GM12878 (cell line): ENCODE results near the gene CD82. TPM values are rescaled to one million over a fixed set of nuclear protein-coding genes. Genes with fewer than 3 reads are reported as not detected.

Experiments
- ATAC-seq: fragments of 200-7000 bp; cut with Tn5 transposase; 3 replicates; pipeline ENCODE4 v1.9.1; 2020; ENCODE audit warnings: mild to moderate bottlenecking, moderate library complexity
- BruUV-seq: library from RNA; stranded (reverse); fragments of 400-500 nt; replicated peaks from 2 replicates; lab custom pipeline; 2021; lab: Mats Ljungman, UMichigan
- CTCF ChIA-PET: fragments of 300-600 bp; sonication (Branson Sonifier 250); formaldehyde crosslinking; extraction: SDS; loops from one replicate; lab custom pipeline; 2021; ENCODE audit warnings: inconsistent platforms; lab: Yijun Ruan, JAX
- POLR2A ChIA-PET: fragments of 350-600 bp; formaldehyde crosslinking; extraction: SDS; loops from one replicate; lab custom pipeline; 2021; ENCODE audit warnings: inconsistent platforms; lab: Charles Lee
- RAD21 ChIA-PET: fragments of 300-600 bp; sonication (Branson Sonifier 250); formaldehyde crosslinking; loops from one replicate; lab custom pipeline; 2023; ENCODE audit warnings: antibody characterized with exemption; ENCODE audit not compliant: unreplicated experiment; lab: Charles Lee
- SMC1A ChIA-PET: fragments of 300-600 bp; sonication (Branson Sonifier 250); formaldehyde crosslinking; loops from one replicate; lab custom pipeline; 2023; ENCODE audit not compliant: unreplicated experiment, uncharacterized antibody; lab: Charles Lee
- DNase-seq: peaks from one replicate; pipeline ENCODE4 v3.0.0-alpha.2; 2011; ENCODE audit warnings: low read depth, low spot score
- FAIRE-seq: peaks from 3 replicates; lab custom pipeline; 2011; peaks lifted over from hg19 to GRCh38; lab: Jason Lieb, UNC
- H2AFZ ChIP-seq: 2 replicates; pipeline ENCODE4 v1.6.0; 2011; ENCODE audit warnings: low read depth, low read length, control low read depth; ENCODE audit not compliant: control insufficient read depth
- H3K27ac ChIP-seq: 2 replicates; pipeline ENCODE4 v1.5.1; 2011; ENCODE audit warnings: control low read depth; ENCODE audit not compliant: control insufficient read depth, insufficient read depth
- H3K27me3 ChIP-seq, 2 experiments: replicated peaks in 1 of 2; 2 replicates each; pipeline versions ENCODE4 v1.6.0 to v1.6.1; 2011; ENCODE audit warnings: low read length in 1 of 2; ENCODE audit not compliant: control insufficient read depth in 2 of 2, insufficient read depth in 2 of 2
- H3K36me3 ChIP-seq, 2 experiments: 2 replicates each; pipeline ENCODE4 v1.5.1; 2011; ENCODE audit warnings: low read length in 1 of 2; ENCODE audit not compliant: control insufficient read depth in 2 of 2, insufficient read depth in 2 of 2
- H3K4me1 ChIP-seq: 2 replicates; pipeline ENCODE4 v1.6.1; 2011; ENCODE audit warnings: mild to moderate bottlenecking, low read length, moderate library complexity, mixed read lengths; ENCODE audit not compliant: control insufficient read depth, insufficient read depth
- H3K4me2 ChIP-seq: 2 replicates; pipeline ENCODE4 v1.6.0; 2011; ENCODE audit warnings: control low read depth; ENCODE audit not compliant: control insufficient read depth, insufficient read depth
- H3K4me3 ChIP-seq: fragments of 200-600 bp; sonication (generic); 2 replicates; pipeline ENCODE4 v1.5.1; 2016
- H3K79me2 ChIP-seq: 2 replicates; pipeline ENCODE4 v1.6.0; 2011; ENCODE audit warnings: low read length; ENCODE audit not compliant: control insufficient read depth, insufficient read depth
- H3K9ac ChIP-seq: 2 replicates; pipeline ENCODE4 v1.8.0; 2011; ENCODE audit warnings: low read length, control low read depth, mixed read lengths; ENCODE audit not compliant: control insufficient read depth, insufficient read depth
- H3K9me3 ChIP-seq: replicated peaks from 3 replicates; pipeline ENCODE4 v1.5.1; 2011; ENCODE audit warnings: mild to moderate bottlenecking, low read length; ENCODE audit not compliant: control insufficient read depth, insufficient read depth
- H4K20me1 ChIP-seq: 2 replicates; pipeline ENCODE4 v1.6.0; 2011; ENCODE audit not compliant: control insufficient read depth, insufficient read depth
- CHD2 ChIP-seq: IDR thresholded peaks from 2 replicates; pipeline ENCODE4 v1.6.1; 2011; ENCODE audit warnings: low read depth, low read length, improper control_type of control experiment, borderline replicate concordance
- JUNB ChIP-seq: IDR thresholded peaks from 2 replicates; pipeline ENCODE4 v1.6.1; 2016; ENCODE audit warnings: antibody characterized with exemption, mild to moderate bottlenecking
- PAX5 ChIP-seq: IDR thresholded peaks from 2 replicates; pipeline ENCODE4 v1.6.1; 2011; ENCODE audit warnings: low read depth, low read length, borderline replicate concordance
- PAX8 ChIP-seq: fragments of 450-650 bp; IDR thresholded peaks from 2 replicates; pipeline ENCODE4 v1.6.1; 2017; ENCODE audit warnings: mild to moderate bottlenecking, moderate library complexity
- RBBP5 ChIP-seq: fragments of 200-600 bp; sonication (generic); conservative IDR thresholded peaks from 2 replicates; pipeline ENCODE4 v1.6.1; 2016
- TBL1XR1 ChIP-seq: IDR thresholded peaks from 2 replicates; pipeline ENCODE4 v1.6.1; 2012; ENCODE audit warnings: low read depth, low read length, improper control_type of control experiment
- WGBS: methylation state at CpG from one replicate; pipeline ENCODE4 v1.1.6; 2016; ENCODE audit warnings: low lambda C conversion rate; ENCODE audit not compliant: insufficient replicate concordance, insufficient coverage; ENCODE audit errors: missing lambda C conversion rate; 5-methylcytosine and 5-hydroxymethylcytosine counted together
- in situ Hi-C: fragments of 300-500 bp; cut with MboI; formaldehyde crosslinking; loops from 9 replicates; pipeline ENCODE4 v1.14.3; 2018; ENCODE audit warnings: mixed read lengths
- intact Hi-C: fragments of 100-400 bp; cut with micrococcal nuclease; formaldehyde crosslinking; loops from one replicate; pipeline ENCODE4 v1.14.2; 2022; ENCODE audit not compliant: unreplicated experiment
- polyA plus RNA-seq, 11 experiments: library from polyadenylated mRNA; depleted of rRNA in 4 of 11; unstranded in 6 of 11; stranded (reverse) in 5 of 11; fragments of >200 nt; fragmentation: Nextera tagmentation in 4 of 11; fragmentation: Illumina TruSeq in 1 of 11; extraction: Ambion mirVana in 4 of 11; extraction: Trizol in 1 of 11; gene quantifications; 1 replicate in 1 of 11; 2 replicates in 10 of 11; pipeline versions ENCODE4 v1.2.1 to v1.2.3, GENCODE V29; 2011 to 2016; ENCODE audit warnings: inconsistent platforms in 2 of 11, missing spikeins in 2 of 11, low read depth in 1 of 11
- total RNA-seq, 4 experiments: library from RNA; depleted of rRNA in 3 of 4; stranded (reverse); fragments of >200 nt in 3 of 4; fragmentation: Illumina TruSeq in 1 of 4; extraction: Trizol in 1 of 4; gene quantifications; 2 replicates each; pipeline versions ENCODE4 v1.2.1 to v1.2.3, GENCODE V29; 2013 to 2021
- TF ChIP-seq, protein P1 (sequence below): IDR thresholded peaks from 2 replicates; pipeline ENCODE4 v1.6.1; 2011; ENCODE audit warnings: borderline replicate concordance, low read depth, mild to moderate bottlenecking, moderate library complexity, mixed read lengths, low read length; ENCODE audit not compliant: insufficient read depth; ENCODE audit errors: extremely low read length
- TF ChIP-seq, protein P2 (sequence below): fragments of 150-350 bp; IDR thresholded peaks from 2 replicates; pipeline ENCODE4 v1.6.1; 2016; ENCODE audit warnings: low read depth, low read length
- TF ChIP-seq, protein P3 (sequence below): IDR thresholded peaks from 2 replicates; pipeline ENCODE4 v1.6.1; 2012; ENCODE audit warnings: improper control_type of control experiment, low read depth, low read length; ENCODE audit not compliant: insufficient replicate concordance

Gene CD82
- total and polyA plus RNA-seq, 10 of the 15 experiments (the other 5 are each of a cell fraction or from before 2014, with no cell fraction given) = 5.2 to 180 (median 84.7) TPM

DNA sequence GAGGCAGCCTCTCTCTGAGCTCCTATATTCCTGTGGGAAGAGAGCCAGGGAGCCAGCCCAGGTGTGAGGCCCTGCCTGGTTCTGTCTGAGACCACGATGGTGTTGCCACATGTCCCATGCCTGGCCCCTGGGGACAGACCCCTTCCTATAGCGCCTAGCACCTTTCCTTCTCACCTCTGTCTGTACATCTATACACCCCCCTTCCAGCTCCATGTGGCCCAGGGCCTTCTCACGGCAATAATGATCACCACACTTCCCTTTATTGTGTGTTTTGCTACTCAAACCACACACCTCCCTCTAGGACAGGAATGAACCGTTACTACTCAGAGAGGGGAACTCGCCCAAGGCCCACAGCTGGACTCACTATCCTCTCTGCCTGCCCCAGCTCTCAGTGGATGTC lies 12.8 kb downstream of the CD82 start:
- ATAC-seq (peak; percentile 65), DNase-seq (no peak), FAIRE-seq (no peak)
- ChIA-PET RAD21 (interaction anchor here (0.8 to 4.6 kb wide), 14 partner anchors 9 to 54 kb away, joined by 3 to 29 read pairs (median 5); no protein-coding TSS in a partner anchor), POLR2A (interaction anchor here (0.7 to 23.1 kb wide), 7 partner anchors 9 to 35 kb away, joined by 3 to 434 read pairs (median 11); partner anchors contain the start of gene CD82), SMC1A (interaction anchor here (1.0 to 4.0 kb wide), 9 partner anchors 9 to 35 kb away, joined by 3 to 60 read pairs (median 5); partner anchors contain the start of gene CD82), CTCF (interaction anchor here (1.7 to 11.7 kb wide), 7 partner anchors 9 to 39 kb away, joined by 5 to 109 read pairs (median 11); no protein-coding TSS in a partner anchor)
- Histone ChIP-seq H3K4me2 (peak overlapping the region; percentile 40), H3K36me3 (peaks cover 8 to 27% of the 10 kb centered on the region in 2 experiments), H4K20me1 (no peaks in the 10 kb centered on the region), H3K9me3 (no peaks in the 10 kb centered on the region; the same call in 2 of the 3 replicates), H3K27me3 (no peaks in the 10 kb centered on the region), H2AFZ (no peak overlapping the region), H3K27ac (peak overlapping the region; percentile 73), H3K4me3 (no peak overlapping the region; the same call in 1 of the 2 replicates), H3K9ac (peak overlapping the region; percentile 43), H3K79me2 (peaks cover 94% of the 10 kb centered on the region), H3K4me1 (peaks cover 52% of the 10 kb centered on the region)
- WGBS = 32% methylated on average over 5 of the region's 5 CpGs
- intact Hi-C loops (loop anchor here (1.0 kb wide), 1 partner anchor 19 kb away; no protein-coding TSS in a partner anchor), in situ Hi-C loops (loop anchor here (25.0 kb wide), 1 partner anchor 1216 kb away; the partner anchor contains the start of gene TTC17)
- no TSS peak for BruUV-seq
- TF ChIP-seq, protein P1, sequence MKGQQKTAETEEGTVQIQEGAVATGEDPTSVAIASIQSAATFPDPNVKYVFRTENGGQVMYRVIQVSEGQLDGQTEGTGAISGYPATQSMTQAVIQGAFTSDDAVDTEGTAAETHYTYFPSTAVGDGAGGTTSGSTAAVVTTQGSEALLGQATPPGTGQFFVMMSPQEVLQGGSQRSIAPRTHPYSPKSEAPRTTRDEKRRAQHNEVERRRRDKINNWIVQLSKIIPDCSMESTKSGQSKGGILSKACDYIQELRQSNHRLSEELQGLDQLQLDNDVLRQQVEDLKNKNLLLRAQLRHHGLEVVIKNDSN = no peak
- TF ChIP-seq, protein P2, sequence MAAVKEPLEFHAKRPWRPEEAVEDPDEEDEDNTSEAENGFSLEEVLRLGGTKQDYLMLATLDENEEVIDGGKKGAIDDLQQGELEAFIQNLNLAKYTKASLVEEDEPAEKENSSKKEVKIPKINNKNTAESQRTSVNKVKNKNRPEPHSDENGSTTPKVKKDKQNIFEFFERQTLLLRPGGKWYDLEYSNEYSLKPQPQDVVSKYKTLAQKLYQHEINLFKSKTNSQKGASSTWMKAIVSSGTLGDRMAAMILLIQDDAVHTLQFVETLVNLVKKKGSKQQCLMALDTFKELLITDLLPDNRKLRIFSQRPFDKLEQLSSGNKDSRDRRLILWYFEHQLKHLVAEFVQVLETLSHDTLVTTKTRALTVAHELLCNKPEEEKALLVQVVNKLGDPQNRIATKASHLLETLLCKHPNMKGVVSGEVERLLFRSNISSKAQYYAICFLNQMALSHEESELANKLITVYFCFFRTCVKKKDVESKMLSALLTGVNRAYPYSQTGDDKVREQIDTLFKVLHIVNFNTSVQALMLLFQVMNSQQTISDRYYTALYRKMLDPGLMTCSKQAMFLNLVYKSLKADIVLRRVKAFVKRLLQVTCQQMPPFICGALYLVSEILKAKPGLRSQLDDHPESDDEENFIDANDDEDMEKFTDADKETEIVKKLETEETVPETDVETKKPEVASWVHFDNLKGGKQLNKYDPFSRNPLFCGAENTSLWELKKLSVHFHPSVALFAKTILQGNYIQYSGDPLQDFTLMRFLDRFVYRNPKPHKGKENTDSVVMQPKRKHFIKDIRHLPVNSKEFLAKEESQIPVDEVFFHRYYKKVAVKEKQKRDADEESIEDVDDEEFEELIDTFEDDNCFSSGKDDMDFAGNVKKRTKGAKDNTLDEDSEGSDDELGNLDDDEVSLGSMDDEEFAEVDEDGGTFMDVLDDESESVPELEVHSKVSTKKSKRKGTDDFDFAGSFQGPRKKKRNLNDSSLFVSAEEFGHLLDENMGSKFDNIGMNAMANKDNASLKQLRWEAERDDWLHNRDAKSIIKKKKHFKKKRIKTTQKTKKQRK = no peak
- TF ChIP-seq PAX5 = peak; percentile 17; the same call in 1 of the 2 replicates
- TF ChIP-seq, protein P3, sequence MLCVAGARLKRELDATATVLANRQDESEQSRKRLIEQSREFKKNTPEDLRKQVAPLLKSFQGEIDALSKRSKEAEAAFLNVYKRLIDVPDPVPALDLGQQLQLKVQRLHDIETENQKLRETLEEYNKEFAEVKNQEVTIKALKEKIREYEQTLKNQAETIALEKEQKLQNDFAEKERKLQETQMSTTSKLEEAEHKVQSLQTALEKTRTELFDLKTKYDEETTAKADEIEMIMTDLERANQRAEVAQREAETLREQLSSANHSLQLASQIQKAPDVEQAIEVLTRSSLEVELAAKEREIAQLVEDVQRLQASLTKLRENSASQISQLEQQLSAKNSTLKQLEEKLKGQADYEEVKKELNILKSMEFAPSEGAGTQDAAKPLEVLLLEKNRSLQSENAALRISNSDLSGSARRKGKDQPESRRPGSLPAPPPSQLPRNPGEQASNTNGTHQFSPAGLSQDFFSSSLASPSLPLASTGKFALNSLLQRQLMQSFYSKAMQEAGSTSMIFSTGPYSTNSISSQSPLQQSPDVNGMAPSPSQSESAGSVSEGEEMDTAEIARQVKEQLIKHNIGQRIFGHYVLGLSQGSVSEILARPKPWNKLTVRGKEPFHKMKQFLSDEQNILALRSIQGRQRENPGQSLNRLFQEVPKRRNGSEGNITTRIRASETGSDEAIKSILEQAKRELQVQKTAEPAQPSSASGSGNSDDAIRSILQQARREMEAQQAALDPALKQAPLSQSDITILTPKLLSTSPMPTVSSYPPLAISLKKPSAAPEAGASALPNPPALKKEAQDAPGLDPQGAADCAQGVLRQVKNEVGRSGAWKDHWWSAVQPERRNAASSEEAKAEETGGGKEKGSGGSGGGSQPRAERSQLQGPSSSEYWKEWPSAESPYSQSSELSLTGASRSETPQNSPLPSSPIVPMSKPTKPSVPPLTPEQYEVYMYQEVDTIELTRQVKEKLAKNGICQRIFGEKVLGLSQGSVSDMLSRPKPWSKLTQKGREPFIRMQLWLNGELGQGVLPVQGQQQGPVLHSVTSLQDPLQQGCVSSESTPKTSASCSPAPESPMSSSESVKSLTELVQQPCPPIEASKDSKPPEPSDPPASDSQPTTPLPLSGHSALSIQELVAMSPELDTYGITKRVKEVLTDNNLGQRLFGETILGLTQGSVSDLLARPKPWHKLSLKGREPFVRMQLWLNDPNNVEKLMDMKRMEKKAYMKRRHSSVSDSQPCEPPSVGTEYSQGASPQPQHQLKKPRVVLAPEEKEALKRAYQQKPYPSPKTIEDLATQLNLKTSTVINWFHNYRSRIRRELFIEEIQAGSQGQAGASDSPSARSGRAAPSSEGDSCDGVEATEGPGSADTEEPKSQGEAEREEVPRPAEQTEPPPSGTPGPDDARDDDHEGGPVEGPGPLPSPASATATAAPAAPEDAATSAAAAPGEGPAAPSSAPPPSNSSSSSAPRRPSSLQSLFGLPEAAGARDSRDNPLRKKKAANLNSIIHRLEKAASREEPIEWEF = no peak
- TF ChIP-seq RBBP5 = no peak
- TF ChIP-seq JUNB = no peak
- no peak for TF ChIP-seq TBL1XR1
- TF ChIP-seq PAX8 = no peak
- TF ChIP-seq CHD2 = peak; percentile 24; the same call in 1 of the 2 replicates
